ENCODE results near the gene WASF3.
"Not testable (repeated sequence)": the region's sequence is repeated elsewhere in the genome, so short reads cannot be mapped to it uniquely, and the experiment has no call there.

WASF3 gene

DNA sequence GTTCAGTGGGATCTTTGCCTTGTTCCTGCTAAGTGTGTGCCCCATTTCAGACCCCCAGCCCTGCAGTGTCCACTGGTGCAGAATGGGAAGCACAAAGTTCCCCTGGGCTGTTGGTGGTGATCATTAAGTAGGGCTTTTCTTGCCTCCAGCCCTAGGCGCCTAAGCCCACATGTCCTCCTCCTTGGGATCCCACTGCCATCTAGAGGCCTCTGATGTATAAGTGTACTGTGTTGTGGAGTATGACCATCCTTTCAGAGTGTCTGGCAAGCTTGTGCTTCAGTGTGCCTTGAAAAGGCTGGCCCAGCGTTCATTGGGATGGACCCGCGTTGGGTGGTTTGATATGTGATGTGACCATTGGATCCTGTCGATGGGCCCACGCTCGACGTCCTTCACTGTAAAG is 71.2 kb downstream of the WASF3 start:
- no peaks in the 10 kb centered on the region for H3K27me3 ChIP-seq (ENCODE audit: control insufficient read depth, low read length)
- no peaks in the 10 kb centered on the region for H3K9me2 ChIP-seq (replicated peaks; ENCODE audit: control insufficient read depth, low read length)
- H3F3A ChIP-seq (ENCODE audit: control insufficient read depth, insufficient read depth): no peaks in the 10 kb centered on the region
- TF ChIP-seq EZH2phosphoT487 (IDR thresholded peaks at IDR 0.05; ENCODE audit: borderline replicate concordance, low read length) (no peak), CTCF (IDR thresholded peaks at IDR 0.05; ENCODE audit: low read depth, low read length, poor library complexity, severe bottlenecking) (no peak)
- no peak overlapping the region for H3K27ac ChIP-seq (ENCODE audit: low read depth, low read length)
- no peak overlapping the region for H3K4me2 ChIP-seq (ENCODE audit: low read length)
- H3K9me3 ChIP-seq (ENCODE audit: control insufficient read depth, insufficient read depth, low read length): peaks cover 9% of the 10 kb centered on the region; the same call in 1 of the 2 replicates
- H4K20me1 ChIP-seq (ENCODE audit: control insufficient read depth, insufficient read depth, low read depth, low read length): no peaks in the 10 kb centered on the region
- no peak overlapping the region for H3K4me3 ChIP-seq (ENCODE audit: low read length)
- no peaks in the 10 kb centered on the region for H3K36me3 ChIP-seq (ENCODE audit: control insufficient read depth, low read length)
- no peaks in the 10 kb centered on the region for H3K4me1 ChIP-seq (ENCODE audit: control insufficient read depth, low read length)
- H3K79me2 ChIP-seq (ENCODE audit: control insufficient read depth, low read length): no peaks in the 10 kb centered on the region

DNA sequence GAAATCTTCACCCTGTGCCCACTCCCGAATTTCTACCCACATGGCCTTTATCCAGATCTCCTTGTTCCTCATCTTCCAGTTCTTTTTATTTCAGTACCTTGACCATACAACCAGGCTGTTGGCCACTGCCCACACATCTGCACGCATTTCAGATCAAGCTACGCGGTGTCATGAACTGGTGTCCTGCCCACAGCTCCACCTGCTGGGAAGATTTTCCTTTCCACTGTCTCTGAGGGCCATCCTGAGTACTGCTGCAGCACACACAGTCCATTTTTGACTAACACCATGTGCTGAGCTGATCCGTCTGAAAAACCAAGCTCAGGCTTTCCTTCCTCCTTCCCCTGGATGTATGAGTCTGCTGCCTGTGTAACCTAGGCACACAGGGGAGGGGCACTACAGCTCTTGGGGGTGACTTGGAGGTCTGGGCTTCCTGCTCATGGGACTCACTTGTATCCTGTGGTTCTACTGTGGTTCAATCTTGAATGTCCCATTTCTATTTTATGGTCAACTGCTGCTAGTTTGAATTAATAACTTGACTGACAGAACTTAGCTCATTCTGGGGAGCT is 71.9 kb downstream of the WASF3 start:
- H3K4me2 ChIP-seq (ENCODE audit: low read length): no peak overlapping the region
- no peaks in the 10 kb centered on the region for H3F3A ChIP-seq (ENCODE audit: control insufficient read depth, insufficient read depth)
- peaks cover 3% of the 10 kb centered on the region; the same call in 1 of the 2 replicates for H3K9me3 ChIP-seq (ENCODE audit: control insufficient read depth, insufficient read depth, low read length)
- TF ChIP-seq CTCF (IDR thresholded peaks at IDR 0.05; ENCODE audit: low read depth, low read length, poor library complexity, severe bottlenecking): no peak
- TF ChIP-seq EZH2phosphoT487 (IDR thresholded peaks at IDR 0.05; ENCODE audit: borderline replicate concordance, low read length): no peak
- no peaks in the 10 kb centered on the region for H3K4me1 ChIP-seq (ENCODE audit: control insufficient read depth, low read length)
- no peaks in the 10 kb centered on the region for H3K79me2 ChIP-seq (ENCODE audit: control insufficient read depth, low read length)
- H3K36me3 ChIP-seq (ENCODE audit: control insufficient read depth, low read length): no peaks in the 10 kb centered on the region
- no peak overlapping the region for H3K27ac ChIP-seq (ENCODE audit: low read depth, low read length)
- no peaks in the 10 kb centered on the region for H3K9me2 ChIP-seq (replicated peaks; ENCODE audit: control insufficient read depth, low read length)
- H3K27me3 ChIP-seq (ENCODE audit: control insufficient read depth, low read length): no peaks in the 10 kb centered on the region
- H4K20me1 ChIP-seq (ENCODE audit: control insufficient read depth, insufficient read depth, low read depth, low read length): no peaks in the 10 kb centered on the region
- no peak overlapping the region for H3K4me3 ChIP-seq (ENCODE audit: low read length)

DNA sequence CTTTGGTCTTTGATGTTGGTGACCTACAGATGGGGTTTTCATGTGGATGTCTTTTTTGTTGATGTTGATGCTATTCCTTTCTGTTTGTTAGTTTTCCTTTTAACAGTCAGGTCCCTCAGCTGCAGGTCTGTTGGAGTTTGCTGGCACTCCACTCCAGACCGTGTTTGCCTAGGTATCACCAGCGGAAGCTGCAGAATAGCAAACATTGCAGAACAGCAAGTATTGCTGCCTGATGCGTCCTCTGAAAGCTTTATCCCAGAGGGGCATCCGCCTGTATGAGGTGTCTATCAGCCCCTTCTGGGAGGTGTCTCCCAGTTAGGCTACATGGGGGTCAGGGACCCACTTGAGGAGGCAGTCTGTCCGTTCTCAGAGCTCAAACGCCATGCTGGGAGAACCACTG is 78.2 kb downstream of the WASF3 start:
- not testable (repeated sequence) for H3K27me3 ChIP-seq (ENCODE audit: control insufficient read depth, low read length); H4K20me1 ChIP-seq (ENCODE audit: control insufficient read depth, insufficient read depth, low read depth, low read length); H3K4me1 ChIP-seq (ENCODE audit: control insufficient read depth, low read length); H3K9me3 ChIP-seq (ENCODE audit: control insufficient read depth, insufficient read depth, low read length); H3K79me2 ChIP-seq (ENCODE audit: control insufficient read depth, low read length); H3F3A ChIP-seq (ENCODE audit: control insufficient read depth, insufficient read depth); H3K36me3 ChIP-seq (ENCODE audit: control insufficient read depth, low read length); H3K4me2 ChIP-seq (ENCODE audit: low read length); H3K27ac ChIP-seq (ENCODE audit: low read depth, low read length); H3K4me3 ChIP-seq (ENCODE audit: low read length); H3K9me2 ChIP-seq (replicated peaks; ENCODE audit: control insufficient read depth, low read length)

- H3F3A ChIP-seq (ENCODE audit: control insufficient read depth, insufficient read depth); H3K27ac ChIP-seq (ENCODE audit: low read depth, low read length); H3K4me3 ChIP-seq (ENCODE audit: low read length); H4K20me1 ChIP-seq (ENCODE audit: control insufficient read depth, insufficient read depth, low read depth, low read length); H3K9me2 ChIP-seq (replicated peaks; ENCODE audit: control insufficient read depth, low read length); H3K4me1 ChIP-seq (ENCODE audit: control insufficient read depth, low read length); H3K36me3 ChIP-seq (ENCODE audit: control insufficient read depth, low read length); H3K27me3 ChIP-seq (ENCODE audit: control insufficient read depth, low read length); H3K79me2 ChIP-seq (ENCODE audit: control insufficient read depth, low read length); H3K9me3 ChIP-seq (ENCODE audit: control insufficient read depth, insufficient read depth, low read length); H3K4me2 ChIP-seq (ENCODE audit: low read length): not testable (repeated sequence)
Measured at GRCh38 chr13:26636073-26636472, 78.6 kb downstream of the WASF3 start.
